Lower leg skin (tissue), 4 donors: ENCODE results near the gene ADAMTSL2. TPM values are rescaled to one million over a fixed set of nuclear protein-coding genes. Genes with fewer than 3 reads are reported as not detected.

Source experiments
- DNase-seq, 2 donors: peaks; one replicate each; pipeline ENCODE4 v3.0.0-alpha.2; 2019; ENCODE audit warnings: low spot score in 2 of 2
- H3K4me3 ChIP-seq: fragments of 200-600 bp; sonication (generic); 2 replicates; pipeline ENCODE4 v1.5.1; 2017; ENCODE audit warnings: mild to moderate bottlenecking, low read depth; ENCODE audit not compliant: poor library complexity, severe bottlenecking
- CTCF ChIP-seq, 3 donors: fragments of 450-650 bp; IDR thresholded peaks; one replicate each; pipeline ENCODE4 v1.5.1; 2016; ENCODE audit warnings: antibody characterized with exemption in 3 of 3, mild to moderate bottlenecking in 3 of 3, moderate library complexity in 2 of 3
- POLR2A ChIP-seq, 2 donors: fragments of 450-650 bp; IDR thresholded peaks; one replicate each; pipeline ENCODE4 v1.6.1; 2016 to 2017; ENCODE audit warnings: antibody characterized with exemption in 2 of 2, mild to moderate bottlenecking in 1 of 2, moderate library complexity in 1 of 2
- WGBS, 2 donors: methylation state at CpG; one replicate each; pipeline ENCODE4 v1.1.5; 2018; 5-methylcytosine and 5-hydroxymethylcytosine counted together
- intact Hi-C: fragments of 100-400 bp; cut with DNase I; formaldehyde crosslinking; loops from one replicate; pipeline ENCODE4 v1.15.0; 2023; ENCODE audit warnings: low total_unique reads
- total RNA-seq, 4 donors: library from RNA; depleted of rRNA; stranded (reverse); fragments of >200 nt; gene quantifications; one replicate each; pipeline ENCODE4 v1.1.0, GENCODE V29; 2016

Gene ADAMTSL2
- total RNA-seq, 4 donors from 2014 or later, result 0.08 to 1.5 (median 0.32) TPM; not detected in 1

- intact Hi-C loops, result no loop called here
- WGBS, 2 donors, result 58 to 63% methylated on average over 11 of the region's 11 CpGs
- DNase-seq, result no peak
- TF ChIP-seq CTCF (IDR thresholded peaks at IDR 0.05) (no peak), POLR2A (IDR thresholded peaks at IDR 0.05) (no peak)
- H3K4me3 ChIP-seq, result no peak overlapping the region
These were observed 87.3 kb downstream of the ADAMTSL2 start for GRCh38 chr9:133621725-133622267.

DNA sequence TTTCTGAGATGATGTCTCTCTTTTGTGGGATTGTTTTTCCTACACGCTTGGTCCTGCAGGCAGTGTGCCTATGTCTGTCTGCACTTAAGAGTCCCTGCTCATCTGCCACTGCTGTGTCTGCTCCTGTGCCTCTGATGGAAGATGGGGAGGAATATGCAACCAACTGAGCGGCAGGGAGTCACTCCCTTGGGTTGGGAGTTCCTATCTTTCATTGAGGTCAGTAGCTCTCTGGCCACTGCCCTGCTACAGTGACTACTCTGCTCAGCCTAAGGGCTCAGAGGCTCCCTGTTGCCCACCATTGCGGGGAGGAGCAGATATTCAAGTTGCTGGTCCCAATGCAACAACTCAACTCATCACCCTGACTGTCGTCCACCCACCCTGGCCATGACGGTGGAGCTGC, 88.1 kb downstream of the ADAMTSL2 start:
- DNase-seq, result no peak
- intact Hi-C loops, result no loop called here
- 56 to 58% methylated on average over 4 of the region's 5 CpGs for WGBS, 2 donors
- TF ChIP-seq CTCF (IDR thresholded peaks at IDR 0.05), result no peak
- no peak for TF ChIP-seq POLR2A (IDR thresholded peaks at IDR 0.05)
- H3K4me3 ChIP-seq, result no peak overlapping the region

Other genes starting within 250 kb of the ADAMTSL2 start
- 10 to 100 TPM; 21.7 to 37.4 (median 27.4) TPM for gene SURF6, start 198.5 kb upstream of the ADAMTSL2 start, total RNA-seq
- 10 to 100 TPM; 12.3 to 31.1 (median 26.9) TPM for gene MED22, start 186.6 kb upstream of the ADAMTSL2 start, total RNA-seq
- gene RPL7A, start 186.5 kb upstream of the ADAMTSL2 start, total RNA-seq, result 1,000 to 10,000 TPM; 2,005 to 2,991 (median 2,631) TPM
- 10 to 100 TPM; 20.1 to 54.3 (median 36.3) TPM for gene SURF1, start 178.2 kb upstream of the ADAMTSL2 start, total RNA-seq
- gene SURF2, start 178.2 kb upstream of the ADAMTSL2 start, total RNA-seq, result 10 to 100 TPM; 31.2 to 40.7 (median 35.4) TPM
- 100 to 1,000 TPM in 2 of 4 donors, 10 to 100 TPM in 2; 84.2 to 114 (median 100) TPM for gene SURF4, start 158.6 kb upstream of the ADAMTSL2 start, total RNA-seq
- 1 to 10 TPM in 2 of 4 donors, under 1 TPM in 1, not detected in 1; 0.54 to 7.0 (median 3.7) TPM for gene STKLD1, start 158.3 kb upstream of the ADAMTSL2 start, total RNA-seq
- 10 to 100 TPM; 18.8 to 26.5 (median 24.6) TPM for gene REXO4, start 116.7 kb upstream of the ADAMTSL2 start, total RNA-seq
- 1 to 10 TPM; 1.1 to 2.7 (median 1.8) TPM for gene ADAMTS13, start 112.3 kb upstream of the ADAMTSL2 start, total RNA-seq
- 10 to 100 TPM in 1 of 4 donors, 1 to 10 TPM in 3; 4.1 to 10.6 (median 8.0) TPM for gene CACFD1, start 74.7 kb upstream of the ADAMTSL2 start, total RNA-seq
- gene SLC2A6, start 55.6 kb upstream of the ADAMTSL2 start, total RNA-seq, result 1 to 10 TPM in 1 of 4 donors, under 1 TPM in 1, not detected in 2; 0.54 to 1.0 TPM
- not detected for gene MYMK, start 9.7 kb upstream of the ADAMTSL2 start, total RNA-seq
- not detected for gene FAM163B, start 74.7 kb downstream of the ADAMTSL2 start, total RNA-seq
- under 1 TPM in 1 of 4 donors, not detected in 3; 0.06 TPM for gene DBH, start 101.7 kb downstream of the ADAMTSL2 start, total RNA-seq
- gene SARDH, start 203.6 kb downstream of the ADAMTSL2 start, total RNA-seq, result under 1 TPM in 2 of 4 donors, not detected in 2; 0.10 to 0.29 TPM